GM23338 (cell line): ENCODE data around the gene USP36. TPM values are rescaled to one million over a fixed set of nuclear protein-coding genes. Genes with fewer than 3 reads are reported as not detected.

Experiments used
- ATAC-seq: fragments of 200-7000 bp; cut with Tn5 transposase; 3 replicates; pipeline ENCODE4 v1.9.1; 2020
- DNase-seq: peaks from one replicate; pipeline ENCODE4 v3.0.0-alpha.2; 2015; ENCODE audit warnings: low spot score
- H2AFZ ChIP-seq: fragments of 200-600 bp; sonication (generic); 2 replicates; pipeline ENCODE4 v1.8.0; 2016; ENCODE audit warnings: antibody characterized with exemption, mild to moderate bottlenecking, moderate library complexity
- H3F3A ChIP-seq: fragments of 200-600 bp; sonication (generic); replicated peaks from 2 replicates; pipeline ENCODE4 v1.8.0; 2017; ENCODE audit warnings: antibody characterized with exemption, mixed run types, low read depth
- H3K27ac ChIP-seq: fragments of 200-600 bp; sonication (generic); 2 replicates; pipeline ENCODE4 v1.6.1; 2016; ENCODE audit warnings: low read depth
- H3K27me3 ChIP-seq: fragments of 200-600 bp; sonication (generic); 2 replicates; pipeline ENCODE4 v1.8.0; 2016; ENCODE audit warnings: mild to moderate bottlenecking, mixed run types, moderate library complexity; ENCODE audit not compliant: insufficient read depth
- H3K36me3 ChIP-seq: fragments of 200-600 bp; sonication (generic); 2 replicates; pipeline ENCODE4 v1.8.0; 2016; ENCODE audit warnings: mild to moderate bottlenecking; ENCODE audit not compliant: insufficient read depth
- H3K4me1 ChIP-seq: fragments of 200-600 bp; sonication (generic); 2 replicates; pipeline ENCODE4 v1.8.0; 2016; ENCODE audit warnings: mild to moderate bottlenecking, moderate library complexity; ENCODE audit not compliant: insufficient read depth
- H3K4me2 ChIP-seq: fragments of 200-600 bp; sonication (generic); 2 replicates; pipeline ENCODE4 v1.7.1; 2017; ENCODE audit warnings: mixed run types
- H3K4me3 ChIP-seq: fragments of 200-600 bp; sonication (generic); 2 replicates; pipeline ENCODE4 v1.6.1; 2016; ENCODE audit warnings: mixed run types
- H3K79me2 ChIP-seq: fragments of 200-600 bp; sonication (generic); replicated peaks from 2 replicates; pipeline ENCODE4 v1.8.0; 2017; ENCODE audit warnings: mild to moderate bottlenecking; ENCODE audit not compliant: insufficient read depth
- H3K9me2 ChIP-seq: fragments of 200-600 bp; sonication (generic); 2 replicates; pipeline ENCODE4 v1.8.0; 2017; ENCODE audit not compliant: insufficient read depth
- H4K20me1 ChIP-seq: fragments of 200-600 bp; sonication (generic); replicated peaks from 2 replicates; pipeline ENCODE4 v1.8.0; 2017; ENCODE audit warnings: mild to moderate bottlenecking; ENCODE audit not compliant: insufficient read depth
- H3K27ac Mint-ChIP-seq: 2 replicates; pipeline ENCODE4 v1.8.0; 2020; ENCODE audit warnings: inconsistent platforms, mild to moderate bottlenecking, moderate library complexity, mixed read lengths
- H3K27me3 Mint-ChIP-seq: 3 replicates; pipeline ENCODE4 v1.8.0; 2022; ENCODE audit warnings: low read depth, mild to moderate bottlenecking, moderate library complexity, mixed read lengths, inconsistent platforms; ENCODE audit not compliant: insufficient read depth, poor library complexity
- H3K36me3 Mint-ChIP-seq: 3 replicates; pipeline ENCODE4 v1.8.0; 2021; ENCODE audit warnings: low read depth, mild to moderate bottlenecking, inconsistent platforms, moderate library complexity, mixed read lengths
- H3K4me1 Mint-ChIP-seq: 3 replicates; pipeline ENCODE4 v1.8.0; 2020; ENCODE audit warnings: mild to moderate bottlenecking, inconsistent platforms, mixed read lengths
- H3K4me3 Mint-ChIP-seq: 3 replicates; pipeline ENCODE4 v1.8.0; 2021; ENCODE audit warnings: moderate library complexity, mild to moderate bottlenecking, inconsistent platforms, mixed read lengths
- H3K9me3 Mint-ChIP-seq: 3 replicates; pipeline ENCODE4 v1.8.0; 2020; ENCODE audit warnings: moderate library complexity, mild to moderate bottlenecking, inconsistent platforms, mixed read lengths
- CREB1 ChIP-seq: fragments of 250-450 bp; sonication (Bioruptor Pico); IDR thresholded peaks from 2 replicates; pipeline ENCODE4 v1.5.0; 2020; ENCODE audit warnings: low read depth, mild to moderate bottlenecking, moderate library complexity
- EZH2 ChIP-seq: fragments of 200-600 bp; sonication (generic); IDR thresholded peaks from one replicate; pipeline ENCODE4 v1.8.0; 2017; ENCODE audit warnings: antibody characterized with exemption, mild to moderate bottlenecking, low read depth; ENCODE audit not compliant: unreplicated experiment
- EZH2phosphoT487 ChIP-seq: fragments of 200-600 bp; sonication (generic); IDR thresholded peaks from one replicate; pipeline ENCODE4 v1.8.1; 2018; ENCODE audit warnings: antibody characterized with exemption; ENCODE audit not compliant: unreplicated experiment
- JUNB ChIP-seq: IDR thresholded peaks from one replicate; pipeline ENCODE4 v1.6.1; 2016; ENCODE audit warnings: antibody characterized with exemption; ENCODE audit not compliant: unreplicated experiment
- NANOG ChIP-seq: IDR thresholded peaks from 2 replicates; pipeline ENCODE4 v1.6.1; 2016; ENCODE audit warnings: antibody characterized with exemption, borderline replicate concordance
- REST ChIP-seq: IDR thresholded peaks from one replicate; pipeline ENCODE4 v1.6.1; 2018; ENCODE audit warnings: antibody characterized with exemption; ENCODE audit not compliant: unreplicated experiment
- STAT1 ChIP-seq: IDR thresholded peaks from one replicate; pipeline ENCODE4 v1.6.1; 2016; ENCODE audit warnings: antibody characterized with exemption; ENCODE audit not compliant: unreplicated experiment
- ZNF114 ChIP-seq: fragments of 250-450 bp; sonication (Bioruptor Pico); IDR thresholded peaks from 2 replicates; pipeline ENCODE4 v1.5.0; 2020; ENCODE audit warnings: mild to moderate bottlenecking, moderate library complexity
- ZNF462 ChIP-seq: fragments of 250-450 bp; sonication (Bioruptor Pico); IDR thresholded peaks from 2 replicates; pipeline ENCODE4 v1.5.0; 2020; ENCODE audit warnings: mild to moderate bottlenecking, moderate library complexity
- polyA plus RNA-seq: library from polyadenylated mRNA; unstranded; fragments of >200 nt; fragmentation: Nextera tagmentation; extraction: Ambion mirVana; gene quantifications from 2 replicates; pipeline ENCODE4 v1.2.1, GENCODE V29; 2016
- total RNA-seq: library from RNA; depleted of rRNA; stranded (reverse); fragments of >200 nt; shearing (Covaris generic); gene quantifications from 2 replicates; pipeline ENCODE4 v1.2.3, GENCODE V29; 2014
- TF ChIP-seq, protein P1 (sequence below): IDR thresholded peaks from 2 replicates; pipeline ENCODE4 v1.6.1; 2016; ENCODE audit warnings: antibody characterized with exemption

Gene USP36
- total and polyA plus RNA-seq, 2 experiments from 2014 or later = 36.2 to 55.5 TPM

- H4K20me1 ChIP-seq = peaks cover 18% of the 10 kb centered on the region
- no peak overlapping the region for H3K4me3 Mint-ChIP-seq
- no peak for ATAC-seq
- peaks cover 53% of the 10 kb centered on the region for H3K36me3 ChIP-seq
- no peak for TF ChIP-seq EZH2phosphoT487
- no peak for TF ChIP-seq EZH2
- no peak for TF ChIP-seq NANOG
- TF ChIP-seq CREB1 = no peak
- TF ChIP-seq STAT1 = no peak
- no peak for TF ChIP-seq REST
- TF ChIP-seq, protein P1, sequence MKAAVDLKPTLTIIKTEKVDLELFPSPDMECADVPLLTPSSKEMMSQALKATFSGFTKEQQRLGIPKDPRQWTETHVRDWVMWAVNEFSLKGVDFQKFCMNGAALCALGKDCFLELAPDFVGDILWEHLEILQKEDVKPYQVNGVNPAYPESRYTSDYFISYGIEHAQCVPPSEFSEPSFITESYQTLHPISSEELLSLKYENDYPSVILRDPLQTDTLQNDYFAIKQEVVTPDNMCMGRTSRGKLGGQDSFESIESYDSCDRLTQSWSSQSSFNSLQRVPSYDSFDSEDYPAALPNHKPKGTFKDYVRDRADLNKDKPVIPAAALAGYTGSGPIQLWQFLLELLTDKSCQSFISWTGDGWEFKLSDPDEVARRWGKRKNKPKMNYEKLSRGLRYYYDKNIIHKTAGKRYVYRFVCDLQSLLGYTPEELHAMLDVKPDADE = no peak
- TF ChIP-seq JUNB = no peak
- no peak for TF ChIP-seq ZNF114
- H3K27ac Mint-ChIP-seq = no peak overlapping the region
- H3K27me3 ChIP-seq = no peaks in the 10 kb centered on the region
- no peaks in the 10 kb centered on the region; the same call in 2 of the 3 replicates for H3K9me3 Mint-ChIP-seq
- H2AFZ ChIP-seq = no peak overlapping the region
- H3K4me2 ChIP-seq = no peak overlapping the region
- no peaks in the 10 kb centered on the region for H3K9me2 ChIP-seq
- no peaks in the 10 kb centered on the region for H3K4me1 ChIP-seq
- H3F3A ChIP-seq = peaks cover 12% of the 10 kb centered on the region; the same call in 1 of the 2 replicates
- H3K27me3 Mint-ChIP-seq = no peaks in the 10 kb centered on the region
- DNase-seq = no peak
- H3K4me1 Mint-ChIP-seq = no peaks in the 10 kb centered on the region
- H3K4me3 ChIP-seq = no peak overlapping the region
- H3K36me3 Mint-ChIP-seq = peaks cover 90% of the 10 kb centered on the region
- H3K79me2 ChIP-seq = peaks cover 3% of the 10 kb centered on the region; the same call in 1 of the 2 replicates
- no peak overlapping the region for H3K27ac ChIP-seq
Measured at GRCh38 chr17:78819402-78819801, 21.2 kb downstream of the USP36 start.

DNA sequence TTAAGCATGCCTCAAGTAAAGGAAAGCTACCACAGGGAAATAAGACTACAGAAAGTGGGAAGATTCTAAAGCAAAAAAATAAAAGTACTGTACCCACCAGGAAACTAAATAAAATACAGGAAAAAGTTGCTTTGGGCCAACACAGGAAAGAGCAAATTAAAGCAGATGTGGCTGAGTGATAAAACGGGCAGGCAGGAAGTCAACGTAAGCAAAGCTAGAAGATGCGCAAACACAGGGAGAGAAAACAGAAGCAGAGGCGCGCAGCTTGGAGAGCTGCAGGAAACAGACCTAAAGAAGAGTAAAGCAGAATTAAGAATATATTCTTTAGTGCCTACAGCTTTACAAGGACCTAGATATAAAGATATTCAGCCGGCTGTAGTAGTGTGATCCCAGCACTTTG is 21.7 kb downstream of the USP36 start:
- no peaks in the 10 kb centered on the region; the same call in 2 of the 3 replicates for H3K9me3 Mint-ChIP-seq
- ATAC-seq = no peak
- no peak overlapping the region for H3K27ac Mint-ChIP-seq
- H3K4me1 Mint-ChIP-seq = no peaks in the 10 kb centered on the region
- no peaks in the 10 kb centered on the region for H3K9me2 ChIP-seq
- peaks cover 14% of the 10 kb centered on the region for H4K20me1 ChIP-seq
- H3K4me3 ChIP-seq = no peak overlapping the region
- H3F3A ChIP-seq = peaks cover 12% of the 10 kb centered on the region; the same call in 1 of the 2 replicates
- H3K27ac ChIP-seq = no peak overlapping the region
- H3K4me3 Mint-ChIP-seq = no peak overlapping the region
- peaks cover 3% of the 10 kb centered on the region; the same call in 1 of the 2 replicates for H3K79me2 ChIP-seq
- no peaks in the 10 kb centered on the region for H3K27me3 ChIP-seq
- peaks cover 57% of the 10 kb centered on the region for H3K36me3 ChIP-seq
- H3K4me1 ChIP-seq = no peaks in the 10 kb centered on the region
- no peaks in the 10 kb centered on the region for H3K27me3 Mint-ChIP-seq
- H3K36me3 Mint-ChIP-seq = peaks cover 91% of the 10 kb centered on the region
- no peak for DNase-seq
- no peak overlapping the region for H3K4me2 ChIP-seq
- no peak overlapping the region for H2AFZ ChIP-seq
- TF ChIP-seq, protein P1 = no peak
- no peak for TF ChIP-seq ZNF462 (CRISPR knock-in tag)
- TF ChIP-seq CREB1 = no peak
- TF ChIP-seq STAT1 = no peak
- TF ChIP-seq EZH2phosphoT487 = no peak
- TF ChIP-seq NANOG = no peak
